ENCODE measurements around the gene C1orf21. TPM values are rescaled to one million over a fixed set of nuclear protein-coding genes. Genes with fewer than 3 reads are reported as not detected.
A peak's percentile ranks its signal among the peaks of the same experiment; 100 is the strongest.

The C1orf21 gene
- total and polyA plus RNA-seq, 10 donors = 9.7 to 60.4 (median 26.7) TPM

DNA sequence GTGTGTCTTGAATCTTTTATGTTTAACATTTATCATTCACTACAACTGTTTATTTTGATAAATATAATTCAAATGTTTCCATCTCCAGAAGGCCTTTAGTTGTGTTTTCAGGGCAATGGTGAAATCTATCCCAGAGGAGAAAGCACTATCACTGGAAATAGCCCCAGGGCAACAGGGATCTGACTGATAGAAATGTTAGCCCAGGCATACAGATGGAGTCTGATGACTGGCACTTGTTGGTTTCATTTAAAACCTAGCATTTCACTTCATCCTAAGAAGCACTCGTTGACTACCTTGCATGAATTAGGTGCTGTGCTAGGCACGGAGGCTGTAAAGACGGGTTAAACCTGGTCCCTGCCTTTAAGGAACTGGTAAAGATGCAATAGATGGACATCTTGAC is 103.1 kb downstream of the C1orf21 start:
- Histone ChIP-seq H3K4me3 (no peak overlapping the region), H3K4me1 (peaks cover 8 to 41% (median 25%) of the 10 kb centered on the region in 6 donors), H3K27me3 (replicated peaks in 1 of 7) (no peaks in the 10 kb centered on the region), H3K9me3 (no peaks in the 10 kb centered on the region), H3K27ac (no peak overlapping the region), H3K36me3 (no peaks in the 10 kb centered on the region)
- intact Hi-C loops (cut with DNase I; ENCODE audit: low total_unique reads) = no loop called here
- TF ChIP-seq POLR2AphosphoS5 (IDR thresholded peaks at IDR 0.05) (no peak), CTCF (IDR thresholded peaks at IDR 0.05 in 8 of 11, conservative IDR thresholded peaks at IDR 0.05 in 3 of 11) (no peak), POLR2A (IDR thresholded peaks at IDR 0.05) (no peak)
- WGBS, 5 donors = 93 to 98% (median 97%) methylated on average over 3 of the region's 3 CpGs
- DNase-seq = no peak

DNA sequence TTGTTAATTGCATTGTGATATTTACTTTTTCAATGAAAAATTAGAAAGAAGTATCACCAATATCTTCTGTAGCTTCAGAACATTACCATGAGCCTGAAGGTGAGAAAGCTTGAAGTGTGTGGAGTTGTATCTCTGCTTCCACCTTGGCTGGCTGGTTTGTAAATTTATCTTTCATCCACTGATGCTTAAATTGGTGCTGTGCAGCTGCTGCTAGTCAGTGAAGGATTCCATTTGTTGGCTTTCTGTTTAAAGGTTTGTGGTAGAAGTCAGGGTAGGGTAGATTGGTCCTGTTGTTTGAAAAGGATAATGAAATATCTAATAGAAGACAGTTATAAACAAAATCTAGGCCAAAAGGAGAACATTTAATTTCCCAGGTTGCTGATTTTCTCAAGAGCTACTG is 105.7 kb downstream of the C1orf21 start:
- Histone ChIP-seq H3K4me3 (no peak overlapping the region), H3K4me1 (peaks cover 8 to 26% (median 18%) of the 10 kb centered on the region in 6 donors), H3K27me3 (replicated peaks in 1 of 7) (no peaks in the 10 kb centered on the region), H3K36me3 (no peaks in the 10 kb centered on the region), H3K27ac (peak overlapping the region in 6 of 8 donors; percentile 66 to 83 (median 76)), H3K9me3 (no peaks in the 10 kb centered on the region)
- no peak for TF ChIP-seq POLR2AphosphoS5 (IDR thresholded peaks at IDR 0.05)
- TF ChIP-seq POLR2A (IDR thresholded peaks at IDR 0.05) = no peak
- no peak for TF ChIP-seq CTCF (IDR thresholded peaks at IDR 0.05 in 8 of 11, conservative IDR thresholded peaks at IDR 0.05 in 3 of 11)
- DNase-seq = no peak
- intact Hi-C loops (cut with DNase I; ENCODE audit: low total_unique reads) = no loop called here

DNA sequence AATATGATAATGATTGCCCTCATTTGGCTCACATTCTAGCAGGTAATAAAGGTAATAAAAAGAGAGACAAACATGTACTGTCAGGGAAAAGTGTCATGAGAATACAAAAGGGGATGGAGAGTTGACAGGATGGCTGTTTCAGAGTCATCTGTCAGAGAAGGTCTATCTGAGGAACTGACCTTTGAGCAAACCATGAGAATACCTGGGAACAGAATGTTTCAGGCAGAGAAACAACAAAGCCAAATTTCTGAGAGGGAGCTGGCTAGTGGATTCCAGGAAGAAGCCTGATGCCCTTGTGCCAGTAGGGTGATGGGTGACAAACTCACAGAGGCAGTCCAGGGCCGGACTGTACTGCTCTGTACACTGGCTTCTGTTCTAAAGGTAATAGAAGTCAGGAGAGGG is 107.2 kb downstream of the C1orf21 start:
- Histone ChIP-seq H3K4me1 (peaks cover 8 to 26% (median 18%) of the 10 kb centered on the region in 6 donors), H3K4me3 (no peak overlapping the region), H3K27me3 (replicated peaks in 1 of 7) (no peaks in the 10 kb centered on the region), H3K9me3 (no peaks in the 10 kb centered on the region), H3K36me3 (no peaks in the 10 kb centered on the region), H3K27ac (peak overlapping the region in 2 of 8 donors; percentile 23 to 26)
- 79 to 90% (median 87%) methylated on average over 1 of the region's 1 CpG for WGBS, 5 donors
- TF ChIP-seq CTCF (IDR thresholded peaks at IDR 0.05 in 8 of 11, conservative IDR thresholded peaks at IDR 0.05 in 3 of 11) = no peak
- TF ChIP-seq POLR2AphosphoS5 (IDR thresholded peaks at IDR 0.05) = no peak
- intact Hi-C loops (cut with DNase I; ENCODE audit: low total_unique reads) = no loop called here
- DNase-seq = no peak

GRCh38 chr1:184494929-184495328 is 108.1 kb downstream of the C1orf21 start:
- no peaks in the 10 kb centered on the region for H3K27me3 ChIP-seq (replicated peaks in 1 of 7)
- no peak overlapping the region for H3K4me3 ChIP-seq
- 75 to 93% (median 82%) methylated on average over 4 of the region's 4 CpGs for WGBS, 5 donors
- DNase-seq = no peak
- peaks cover 8 to 26% (median 18%) of the 10 kb centered on the region in 6 donors for H3K4me1 ChIP-seq
- intact Hi-C loops (cut with DNase I; ENCODE audit: low total_unique reads) = no loop called here
- H3K9me3 ChIP-seq = no peaks in the 10 kb centered on the region
- H3K36me3 ChIP-seq = no peaks in the 10 kb centered on the region
- TF ChIP-seq POLR2AphosphoS5 (IDR thresholded peaks at IDR 0.05) = no peak
- TF ChIP-seq POLR2A (IDR thresholded peaks at IDR 0.05) = no peak
- no peak for TF ChIP-seq CTCF (IDR thresholded peaks at IDR 0.05 in 8 of 11, conservative IDR thresholded peaks at IDR 0.05 in 3 of 11)
- H3K27ac ChIP-seq = no peak overlapping the region
